K562 treated with DMSO at 1 percent for 12 hours (cell line): Measurements from ENCODE around the gene FADS2. TPM values are rescaled to one million over a fixed set of nuclear protein-coding genes. Genes with fewer than 3 reads are reported as not detected.

ENCODE experiments used
- total RNA-seq: library from RNA; unstranded; fragments of 300-600 nt; gene quantifications from 2 replicates; pipeline ENCODE4 v1.2.3, GENCODE V29; 2022; ENCODE audit not compliant: insufficient read depth

FADS2 gene
- total RNA-seq, result 5.3 and 9.3 TPM in 2 replicates

DNA sequence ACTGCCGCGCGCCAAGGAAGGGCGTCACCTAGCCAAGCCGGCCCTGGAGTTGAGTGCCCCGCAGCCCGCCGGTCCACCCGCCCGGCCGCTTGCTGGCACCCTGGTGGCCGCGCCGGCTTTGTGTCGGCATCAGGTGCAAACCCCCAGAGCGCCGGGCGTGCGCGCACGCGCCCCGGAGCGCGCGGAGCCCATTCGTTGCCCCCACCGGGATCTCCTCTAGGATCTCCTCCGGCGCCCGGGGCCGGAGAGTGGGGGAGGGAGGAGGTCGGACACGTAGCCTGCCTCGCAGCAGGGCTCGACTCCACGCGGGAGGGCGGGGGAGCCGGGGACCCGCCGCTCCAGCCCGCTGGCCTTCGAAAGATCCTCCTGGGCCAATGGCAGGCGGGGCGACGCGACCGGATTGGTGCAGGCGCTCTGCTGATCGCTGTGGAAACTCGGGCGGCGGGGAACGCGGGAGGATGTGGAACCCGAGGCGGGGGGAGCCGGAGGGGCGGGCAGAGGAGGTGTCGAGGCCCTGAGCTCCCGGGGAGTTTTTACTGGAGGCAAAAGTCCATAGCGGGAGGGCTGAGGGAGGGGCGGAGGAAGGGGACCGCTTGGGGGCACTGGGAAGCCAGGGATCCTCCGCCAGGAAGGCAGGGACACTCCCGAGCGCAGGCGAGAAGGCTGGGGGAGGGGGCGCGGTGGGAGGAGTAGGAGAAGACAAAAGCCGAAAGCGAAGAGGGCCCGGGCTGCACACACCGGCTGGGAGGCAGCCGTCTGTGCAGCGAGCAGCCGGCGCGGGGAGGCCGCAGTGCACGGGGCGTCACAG is at the start of gene FADS2:
FADS2 (plus strand) TSS at position 730 of the 808 bp plus-strand sequence. CDS start 91 bp downstream, outside the sequence.

DNA sequence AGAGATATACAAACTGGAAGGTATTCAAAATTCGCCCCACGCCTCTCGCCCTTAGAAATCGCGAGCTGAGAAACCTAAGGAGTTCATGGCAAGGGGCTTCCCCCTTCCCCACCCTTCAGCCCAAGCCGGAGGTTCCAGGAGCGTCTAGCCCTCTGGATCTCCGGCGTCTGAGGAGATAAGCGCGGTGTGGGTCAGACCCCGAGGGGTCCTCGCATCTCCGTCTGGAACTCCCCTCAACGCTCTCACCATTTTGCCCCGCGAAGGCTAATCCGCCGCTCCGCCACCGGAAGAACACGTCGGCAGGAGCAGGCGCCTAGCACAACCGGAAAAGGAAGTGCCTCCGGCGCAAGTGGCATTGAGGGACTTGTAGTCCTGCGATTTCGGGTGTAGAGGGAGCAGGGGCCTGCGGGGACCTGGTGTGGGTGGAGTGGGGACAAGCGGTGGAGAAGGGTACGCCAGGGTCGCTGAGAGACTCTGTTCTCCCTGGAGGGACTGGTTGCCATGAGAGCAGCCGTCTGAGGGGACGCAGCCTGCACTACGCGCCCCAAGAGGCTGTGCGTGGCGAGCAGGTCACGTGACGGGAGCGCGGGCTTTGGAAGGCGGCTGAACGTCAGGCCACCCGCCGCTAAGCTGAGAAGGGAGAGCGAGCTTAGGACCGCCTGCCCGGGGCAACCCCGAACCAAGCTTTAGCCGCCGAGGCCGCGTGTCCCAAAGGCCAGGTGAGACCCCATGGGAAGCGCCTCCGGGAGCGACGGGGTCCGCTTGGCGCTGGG is 35.6 kb upstream of the FADS2 start, which contains the start of the genes FEN1 and TMEM258:
FEN1 (plus strand) TSS at position 602 of the 773 bp plus-strand sequence. CDS start 2,451 bp downstream, outside the sequence.
TMEM258 (minus strand) TSS at position 290 of the 773 bp plus-strand sequence; CDS start at position 249, 41 bp downstream.

DNA sequence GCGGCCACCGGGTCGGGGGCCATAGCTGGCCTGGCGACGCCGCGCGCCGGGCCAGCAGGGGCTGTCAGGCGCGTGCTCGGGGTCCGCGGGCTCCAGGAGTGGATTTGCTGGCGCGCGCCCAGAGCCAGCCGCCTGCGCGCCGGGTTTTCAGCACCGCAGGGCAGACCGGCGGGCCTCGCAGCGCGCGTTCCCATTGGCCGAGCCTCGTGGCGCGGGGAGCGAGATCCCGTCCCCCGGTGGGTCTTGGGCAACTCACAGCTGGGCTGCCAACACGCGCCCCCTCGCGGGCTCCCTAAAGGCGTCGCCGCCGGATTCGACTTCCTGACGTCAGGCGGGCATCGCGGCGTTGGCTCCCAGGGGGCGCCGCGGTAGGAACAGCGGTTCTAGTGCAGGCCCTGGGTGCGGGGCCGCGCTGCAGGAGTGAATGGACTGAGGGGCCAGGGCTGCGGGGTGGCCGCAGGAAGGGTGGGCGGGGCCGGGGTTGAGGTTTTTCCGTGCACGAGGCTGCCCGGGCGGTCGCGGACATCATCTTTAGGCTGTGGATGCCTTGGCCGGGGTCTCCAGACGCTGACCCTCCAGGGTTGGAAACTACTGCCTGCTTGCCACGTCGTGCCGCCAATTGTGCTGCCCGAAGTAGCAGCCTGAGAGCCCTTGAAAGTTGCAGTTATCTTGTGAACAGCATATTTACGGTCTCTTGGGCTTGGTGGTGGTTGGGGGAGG is 11.2 kb upstream of the FADS2 start, which contains the start of gene FADS1:
FADS1 (minus strand) TSS at position 268 of the 720 bp plus-strand sequence; CDS start at position 194, 74 bp downstream.

DNA sequence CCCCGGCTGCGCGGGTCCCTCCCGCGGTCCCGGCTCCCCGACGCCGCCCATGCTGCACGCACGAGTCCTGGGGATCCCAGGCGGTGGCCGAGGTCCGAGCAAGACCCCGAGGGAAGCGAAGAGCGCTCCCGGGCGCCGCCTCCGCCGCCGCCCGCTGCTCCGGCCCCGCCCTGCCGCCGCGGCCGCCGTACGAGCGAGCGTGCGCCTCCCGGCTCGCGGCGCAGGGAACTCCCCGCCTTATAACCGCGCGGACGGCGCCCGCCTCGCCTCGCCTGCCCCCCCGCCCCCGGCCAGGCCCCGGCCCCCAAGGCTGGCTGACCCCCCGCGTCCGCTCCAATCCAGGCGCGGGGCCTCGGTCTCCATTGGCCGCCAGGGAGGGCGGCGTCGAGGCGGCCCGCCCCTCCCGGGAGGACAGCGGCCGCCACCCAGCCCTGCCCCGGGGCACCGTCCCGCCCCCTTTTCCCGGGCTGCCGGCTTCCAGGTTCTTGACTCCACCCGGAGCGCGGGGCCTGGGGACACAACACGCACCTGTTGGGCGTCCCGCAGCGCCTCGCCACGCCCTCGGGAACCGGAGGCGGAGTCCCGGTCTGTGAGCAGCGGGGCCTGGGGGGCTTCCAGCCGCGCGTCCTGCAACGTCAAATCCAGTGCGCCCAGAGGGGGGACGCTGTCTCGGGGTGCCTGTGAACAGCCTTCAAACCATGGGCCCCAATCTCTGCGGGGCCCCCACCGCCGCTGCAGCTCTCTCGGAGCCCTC is 63.4 kb downstream of the FADS2 start, which contains the start of gene FADS3:
FADS3 (minus strand) TSS at position 215 of the 754 bp plus-strand sequence; CDS start at position 51, 164 bp downstream.

Other genes with a start within 250 kb of the FADS2 start
- gene SYT7, start 247.2 kb upstream of the FADS2 start, total RNA-seq, result 0.16 TPM in 1 of 2 replicates, not detected in the other
- 0.20 TPM in 1 of 2 replicates, not detected in the other for gene DAGLA, start 147.9 kb upstream of the FADS2 start, total RNA-seq
- 7.7 and 25.4 TPM in 2 replicates for gene MYRF, start 75.7 kb upstream of the FADS2 start, total RNA-seq
- gene TMEM258, start 35.7 kb upstream of the FADS2 start, total RNA-seq, result 300 and 514 TPM in 2 replicates
- 142 and 163 TPM in 2 replicates for gene FEN1, start 35.4 kb upstream of the FADS2 start, total RNA-seq
- gene FADS1, start 11.3 kb upstream of the FADS2 start, total RNA-seq, result 23.6 and 73.2 TPM in 2 replicates
- gene FADS3, start 63.2 kb downstream of the FADS2 start, total RNA-seq, result 33.7 and 44.6 TPM in 2 replicates
- 6.3 and 7.5 TPM in 2 replicates for gene RAB3IL1, start 89.3 kb downstream of the FADS2 start, total RNA-seq
- 8.8 and 12.0 TPM in 2 replicates for gene BEST1, start 122.1 kb downstream of the FADS2 start, total RNA-seq
- 4,700 and 4,919 TPM in 2 replicates for gene FTH1, start 139.3 kb downstream of the FADS2 start, total RNA-seq